GM19238 (cell line): ENCODE results near the gene SMC6.

Source experiments
- DNase-seq: peaks from one replicate; pipeline ENCODE4 v3.0.0; 2011; ENCODE audit warnings: low spot score; ENCODE audit not compliant: insufficient read length

The SMC6 gene

GRCh38 chr2:17617955-17618354, 135.7 kb downstream of the SMC6 start:
- DNase-seq = no peak

- DNase-seq = no peak
These were observed 136.1 kb downstream of the SMC6 start for GRCh38 chr2:17617516-17617915.

- DNase-seq = no peak
These were observed 137.2 kb downstream of the SMC6 start for GRCh38 chr2:17616405-17616804.

GRCh38 chr2:17615728-17616351, 137.8 kb downstream of the SMC6 start:
- no peak for DNase-seq

DNA sequence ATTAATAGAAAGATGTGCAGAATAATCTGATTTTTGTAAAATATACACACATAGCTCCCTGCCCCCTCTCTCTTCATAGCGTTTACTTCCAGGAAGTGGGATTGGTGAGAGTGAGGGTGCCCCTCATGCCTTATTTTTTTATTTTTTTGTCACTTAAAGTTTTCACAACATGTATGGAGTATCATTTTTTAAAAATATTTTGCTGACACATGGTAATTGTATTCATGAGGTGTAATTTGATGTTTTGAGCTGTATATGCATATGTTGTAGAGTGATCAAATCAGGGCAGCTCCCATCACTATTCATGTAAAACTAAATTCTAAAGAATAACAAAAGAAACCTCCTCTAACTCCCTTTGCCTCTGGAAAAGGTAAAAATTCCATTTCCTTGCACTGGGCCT, 138.5 kb downstream of the SMC6 start:
- no peak for DNase-seq

GRCh38 chr2:17614174-17614930, 139.3 kb downstream of the SMC6 start:
- DNase-seq = no peak
